Hindlimb muscle (tissue), 1 donor: Measurements from ENCODE around the gene AFAP1. TPM values are rescaled to one million over a fixed set of nuclear protein-coding genes. Genes with fewer than 3 reads are reported as not detected.

Experiments
- DNase-seq: peaks from one replicate; pipeline ENCODE4 v3.0.0-alpha.2; 2013
- polyA plus RNA-seq: library from polyadenylated mRNA; unstranded; fragments of 120-200 nt; gene quantifications from one replicate; pipeline ENCODE4 v1.2.1, GENCODE V29; 2013; ENCODE audit not compliant: insufficient read length

AFAP1 gene
- polyA plus RNA-seq, 1 donor = 38.3 TPM

DNA sequence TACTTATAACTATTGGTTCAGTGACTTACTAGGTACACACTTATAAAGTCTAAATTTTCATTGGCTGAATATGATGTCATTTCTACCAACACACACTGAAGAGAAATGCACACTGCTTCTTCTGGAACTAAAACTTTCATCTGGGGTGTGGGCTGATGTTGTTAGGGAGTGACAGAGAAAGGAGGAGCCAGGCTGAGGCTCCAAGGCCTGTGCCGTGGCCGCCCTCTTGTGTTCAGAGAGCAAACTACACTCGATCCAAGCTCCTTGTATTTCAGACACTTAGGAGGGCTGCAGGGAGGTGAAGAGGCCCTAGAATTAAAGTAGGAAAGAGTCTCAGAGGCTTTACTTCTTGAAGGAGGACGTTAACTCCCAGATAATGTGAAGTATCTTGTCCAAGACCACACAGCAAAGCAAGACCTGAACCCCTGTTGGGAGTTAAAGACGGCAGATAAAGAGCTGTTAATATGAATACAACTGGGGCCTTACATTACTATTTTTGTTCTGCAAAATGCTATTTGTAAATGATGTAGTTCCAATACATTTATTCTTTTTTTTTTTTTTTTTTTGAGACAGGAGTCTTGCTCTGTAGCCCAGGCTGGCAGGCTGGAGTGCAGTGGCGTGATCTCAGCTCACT, 137.5 kb downstream of the AFAP1 start:
- peak; percentile 86 for DNase-seq

DNA sequence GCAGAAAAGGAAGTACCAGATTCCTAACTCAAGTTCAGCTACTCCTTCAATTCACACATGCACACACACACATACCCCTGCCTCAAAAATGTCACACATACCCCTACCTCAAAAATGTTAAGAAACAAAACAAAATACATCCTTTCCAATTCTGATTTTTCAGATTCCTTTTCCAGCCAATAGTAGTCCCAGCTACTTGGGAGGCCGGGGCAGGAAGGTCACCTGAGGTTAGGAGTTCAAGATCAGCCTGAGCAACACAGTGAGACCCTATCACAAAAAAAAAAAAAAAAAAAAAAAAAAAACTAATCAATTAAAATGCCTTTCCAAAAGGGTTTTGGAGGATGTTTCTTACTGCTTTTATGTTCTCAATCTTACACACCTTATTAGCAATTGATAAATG, 138.0 kb downstream of the AFAP1 start:
- no peak for DNase-seq

DNA sequence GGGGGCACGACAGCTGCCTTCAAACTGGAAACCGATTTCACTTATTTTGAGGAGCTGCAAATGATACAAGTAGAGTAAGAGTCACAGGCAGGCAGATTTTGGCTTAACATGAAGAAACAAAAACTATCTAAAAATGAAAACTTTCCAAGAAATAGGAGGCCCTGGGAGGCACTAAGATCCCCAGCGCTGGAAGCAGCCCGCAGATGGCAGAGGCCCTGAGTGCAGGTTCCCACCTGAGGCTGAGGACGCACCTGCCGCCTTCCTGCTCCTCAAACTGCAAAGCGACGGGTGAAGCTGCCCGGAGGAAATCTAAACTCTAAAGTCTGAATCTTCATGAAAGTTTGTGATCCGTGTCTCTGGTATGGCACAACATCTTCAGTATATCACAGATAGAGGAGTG, 138.7 kb downstream of the AFAP1 start:
- no peak for DNase-seq

DNA sequence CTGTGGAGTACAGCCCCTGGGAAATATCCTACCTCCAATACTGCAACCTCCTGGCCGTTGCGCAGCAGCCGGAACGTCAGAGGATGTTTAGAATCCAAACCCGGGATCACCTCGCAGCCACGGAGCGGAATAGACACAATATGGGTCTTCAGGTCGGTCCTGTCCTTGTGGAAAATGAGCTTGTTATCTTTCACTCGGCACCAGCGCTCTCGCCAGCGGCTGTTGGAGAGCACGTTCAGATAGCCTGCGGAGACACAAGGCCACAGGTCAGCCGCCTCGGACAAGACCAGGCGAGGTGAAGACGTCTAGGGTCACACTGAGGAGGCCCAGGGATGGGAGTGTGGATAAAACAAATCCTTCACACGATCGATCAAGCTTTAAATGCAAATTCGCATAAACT, 139.3 kb downstream of the AFAP1 start:
- no peak for DNase-seq

- DNase-seq = no peak
Measured at GRCh38 chr4:7799736-7800135, 139.9 kb downstream of the AFAP1 start.

DNA sequence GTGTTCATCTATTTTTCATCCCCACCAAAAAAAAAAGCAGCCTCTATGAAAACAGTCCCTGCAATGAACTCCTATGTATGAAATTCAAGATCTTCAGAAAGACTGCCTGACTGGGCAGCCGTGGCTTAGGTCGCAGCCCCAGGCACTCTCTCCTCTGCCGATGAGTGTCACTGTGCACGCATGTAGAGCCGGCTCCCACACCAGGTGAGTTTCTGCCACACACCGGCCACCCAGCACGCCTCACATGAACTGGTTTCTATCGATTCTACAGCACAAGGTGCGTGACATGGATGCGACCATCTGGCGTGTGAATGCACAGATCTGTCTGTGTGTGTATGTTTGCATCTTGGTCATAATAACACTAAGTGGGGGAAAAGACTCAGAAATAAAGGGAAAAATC, 140.4 kb downstream of the AFAP1 start:
- no peak for DNase-seq

DNA sequence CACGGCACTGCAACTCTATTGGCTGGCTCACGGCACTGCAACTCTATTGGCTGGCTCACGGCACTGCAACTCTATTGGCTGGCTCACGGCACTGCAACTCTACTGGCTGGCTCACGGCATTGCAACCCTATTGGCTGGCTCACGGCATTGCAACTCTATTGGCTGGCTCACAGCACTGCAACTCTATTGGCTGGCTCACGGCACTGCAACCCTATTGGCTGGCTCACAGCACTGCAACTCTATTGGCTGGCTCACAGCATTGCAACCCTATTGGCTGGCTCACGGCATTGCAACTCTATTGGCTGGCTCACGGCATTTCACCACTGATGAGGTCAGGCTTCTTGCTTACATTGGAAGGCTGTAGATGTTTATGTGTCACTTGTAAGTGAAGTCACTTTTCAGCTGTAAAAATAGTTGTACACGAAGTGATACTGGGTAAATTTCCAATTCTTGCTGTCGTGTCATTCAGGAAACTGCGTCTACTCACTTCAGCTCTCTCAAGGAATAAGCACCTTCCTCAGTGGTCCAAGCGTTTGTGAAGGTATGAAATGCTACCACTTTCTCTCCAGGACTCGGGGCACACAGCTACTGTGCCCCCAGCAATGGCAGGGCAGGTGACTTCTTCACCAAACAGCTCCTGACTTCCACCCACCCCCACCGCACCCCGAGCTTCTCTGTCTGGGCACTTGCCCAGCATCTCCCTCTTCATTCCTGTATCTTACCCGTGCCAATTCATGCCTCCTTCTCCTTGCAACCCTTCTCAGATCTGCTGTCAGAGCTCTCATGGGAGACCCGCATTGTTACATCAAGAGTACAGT, 141.3 kb downstream of the AFAP1 start:
- DNase-seq = no peak

DNA sequence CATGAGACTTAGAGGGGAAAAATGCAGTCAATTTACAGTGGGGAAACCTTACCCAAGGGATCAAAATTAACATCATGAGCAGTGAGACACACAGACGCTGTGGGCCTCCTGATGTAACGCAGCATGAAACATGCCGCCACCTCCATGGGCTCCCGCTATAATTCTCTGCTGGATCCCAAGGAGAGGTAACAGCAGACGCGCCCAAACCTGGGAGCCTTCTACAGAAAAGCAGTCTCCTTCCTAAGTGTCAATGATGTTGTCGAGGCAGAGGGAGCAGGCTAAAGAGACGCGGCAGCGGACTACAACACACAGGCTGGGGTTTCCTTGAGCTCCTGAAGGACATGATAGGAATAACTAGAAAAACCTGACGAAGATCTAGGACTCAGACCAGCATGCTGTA, 142.3 kb downstream of the AFAP1 start:
- DNase-seq = no peak

GRCh38 chr4:7795983-7796382, 143.7 kb downstream of the AFAP1 start:
- DNase-seq = no peak

- DNase-seq = no peak
Measured at GRCh38 chr4:7793186-7793585, 146.5 kb downstream of the AFAP1 start.

DNA sequence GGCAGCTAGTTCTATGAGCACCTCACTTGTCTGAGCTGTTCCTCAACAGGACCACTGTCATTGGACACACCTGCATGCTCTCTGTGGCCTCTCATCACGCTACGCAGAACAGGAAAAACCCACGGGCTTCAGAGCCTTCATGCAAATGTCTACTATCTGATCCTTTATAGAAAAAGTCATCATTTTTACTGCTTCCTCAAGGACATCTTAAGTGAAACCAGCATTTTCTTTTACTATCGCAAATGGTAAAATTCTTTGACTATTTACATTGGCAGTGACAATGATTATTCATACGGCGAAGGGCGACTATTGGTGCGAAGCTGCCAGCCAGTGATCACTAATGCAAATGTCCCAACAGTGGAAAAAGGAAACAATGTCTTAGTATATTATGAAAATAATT, 147.0 kb downstream of the AFAP1 start:
- DNase-seq = no peak

- no peak for DNase-seq
Measured at GRCh38 chr4:7790999-7791398, 148.7 kb downstream of the AFAP1 start.

GRCh38 chr4:7790023-7790422, 149.6 kb downstream of the AFAP1 start:
- DNase-seq = no peak

DNA sequence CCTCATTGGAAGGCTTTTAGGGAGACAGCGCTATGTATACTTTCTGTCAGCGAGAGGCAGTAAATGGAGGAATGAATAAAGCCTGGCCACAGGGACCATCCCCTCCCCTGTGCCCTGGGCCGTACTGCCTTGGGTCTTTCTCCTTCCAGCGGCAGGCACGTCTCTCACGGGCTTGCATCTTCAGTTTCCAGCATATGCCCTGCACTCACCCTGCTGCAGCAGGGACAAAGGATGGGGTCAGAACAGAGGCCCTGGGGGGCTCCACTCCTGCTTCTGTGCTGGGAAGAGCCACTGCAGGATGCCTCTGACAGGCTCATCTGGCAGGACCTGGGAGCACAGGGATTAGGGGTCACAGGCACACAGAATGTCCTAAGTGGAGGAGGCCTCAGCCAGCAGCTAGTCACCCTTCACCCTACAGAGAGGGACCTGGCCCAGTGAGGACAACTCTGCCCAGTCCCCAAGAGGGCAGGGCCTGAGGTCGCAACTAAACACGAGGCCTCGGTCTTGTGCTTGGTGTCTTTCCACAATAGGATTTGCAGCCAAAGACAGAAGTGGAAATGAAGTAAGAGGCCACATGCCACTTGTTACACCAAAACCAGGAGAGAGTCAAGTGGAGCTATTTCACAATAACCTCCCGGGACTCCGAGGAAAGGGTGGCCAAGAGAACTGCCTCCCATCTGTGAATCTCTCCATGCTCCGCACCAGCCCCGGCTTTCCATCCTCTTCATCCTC, 150.8 kb downstream of the AFAP1 start:
- DNase-seq = no peak

- DNase-seq = no peak
Measured at GRCh38 chr4:7788193-7788592, 151.5 kb downstream of the AFAP1 start.

GRCh38 chr4:7787681-7788141, 151.9 kb downstream of the AFAP1 start:
- DNase-seq = no peak

DNA sequence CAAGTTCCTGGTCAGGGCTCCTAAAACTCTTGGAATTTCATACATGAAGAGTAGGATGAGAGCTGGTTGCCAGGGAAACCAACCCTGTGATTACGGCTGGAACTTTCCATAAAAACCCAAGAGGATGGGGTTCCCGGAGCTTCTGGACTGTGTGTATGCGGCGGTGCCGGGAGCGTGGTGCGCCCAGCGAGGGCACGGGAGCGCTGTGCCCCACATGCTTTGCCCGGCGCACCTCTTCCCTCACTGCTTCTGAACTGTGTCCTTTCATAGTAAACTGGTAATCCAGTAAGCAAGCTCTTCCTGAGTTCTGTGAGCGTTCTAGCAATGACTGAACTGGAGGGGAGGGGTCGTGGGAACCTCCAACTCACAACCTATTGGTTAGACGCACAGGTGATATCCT, 152.6 kb downstream of the AFAP1 start:
- no peak for DNase-seq

DNA sequence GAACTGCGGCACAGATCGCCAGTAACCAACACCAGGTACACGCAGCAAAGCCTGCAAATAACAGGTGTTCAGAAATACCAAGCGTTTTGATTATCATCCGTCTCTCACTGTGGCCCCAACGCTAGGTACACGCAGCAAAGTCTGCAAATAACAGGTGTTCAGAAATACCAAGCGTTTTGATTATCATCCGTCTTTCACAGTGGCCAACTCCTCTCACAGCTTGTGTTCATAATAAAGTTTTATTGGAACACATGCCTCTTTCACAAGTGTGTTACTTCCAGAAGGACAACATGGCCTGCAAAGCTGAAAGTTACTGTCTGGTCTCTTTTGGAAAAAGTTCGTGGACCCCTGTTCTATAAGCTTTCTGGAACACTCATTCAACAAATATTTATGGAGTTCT, 153.1 kb downstream of the AFAP1 start:
- no peak for DNase-seq

DNA sequence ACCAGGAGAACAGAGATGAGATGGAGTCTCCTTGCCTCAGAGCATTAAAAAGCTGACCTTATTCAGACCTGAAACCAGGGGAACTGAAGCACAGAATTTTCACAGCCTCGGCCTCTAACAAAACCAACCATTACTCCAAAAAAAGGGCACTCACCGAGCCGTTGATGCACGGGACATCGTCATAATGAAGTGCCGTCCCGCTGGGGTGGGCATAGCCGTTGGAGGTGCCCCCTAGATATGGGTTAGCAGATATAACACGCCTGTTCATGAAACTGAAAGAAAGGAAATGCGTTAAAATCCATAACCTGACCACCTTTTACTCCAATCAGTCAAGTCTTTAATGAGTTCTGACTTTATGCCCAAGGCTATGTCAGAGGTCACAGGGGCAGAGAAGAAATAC, 153.6 kb downstream of the AFAP1 start:
- DNase-seq = no peak

DNA sequence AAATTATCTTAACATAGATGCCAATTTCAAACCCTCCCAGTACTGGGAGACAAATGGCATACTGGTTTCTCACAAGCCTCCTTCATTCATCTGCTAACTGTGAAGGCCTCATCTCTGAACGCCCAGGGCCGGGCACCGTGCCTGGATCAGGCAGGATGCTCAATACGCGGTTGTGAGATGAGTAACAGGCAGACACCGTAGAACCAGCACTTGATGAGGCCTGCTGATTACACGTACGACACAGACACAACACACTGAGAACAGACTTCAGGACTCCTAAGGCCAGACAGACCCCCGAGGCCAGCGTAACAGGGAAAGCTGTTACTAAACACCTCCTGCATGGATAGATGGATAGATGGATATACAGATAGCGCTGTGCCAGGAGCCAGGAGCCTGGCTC, 154.6 kb downstream of the AFAP1 start:
- DNase-seq = no peak

DNA sequence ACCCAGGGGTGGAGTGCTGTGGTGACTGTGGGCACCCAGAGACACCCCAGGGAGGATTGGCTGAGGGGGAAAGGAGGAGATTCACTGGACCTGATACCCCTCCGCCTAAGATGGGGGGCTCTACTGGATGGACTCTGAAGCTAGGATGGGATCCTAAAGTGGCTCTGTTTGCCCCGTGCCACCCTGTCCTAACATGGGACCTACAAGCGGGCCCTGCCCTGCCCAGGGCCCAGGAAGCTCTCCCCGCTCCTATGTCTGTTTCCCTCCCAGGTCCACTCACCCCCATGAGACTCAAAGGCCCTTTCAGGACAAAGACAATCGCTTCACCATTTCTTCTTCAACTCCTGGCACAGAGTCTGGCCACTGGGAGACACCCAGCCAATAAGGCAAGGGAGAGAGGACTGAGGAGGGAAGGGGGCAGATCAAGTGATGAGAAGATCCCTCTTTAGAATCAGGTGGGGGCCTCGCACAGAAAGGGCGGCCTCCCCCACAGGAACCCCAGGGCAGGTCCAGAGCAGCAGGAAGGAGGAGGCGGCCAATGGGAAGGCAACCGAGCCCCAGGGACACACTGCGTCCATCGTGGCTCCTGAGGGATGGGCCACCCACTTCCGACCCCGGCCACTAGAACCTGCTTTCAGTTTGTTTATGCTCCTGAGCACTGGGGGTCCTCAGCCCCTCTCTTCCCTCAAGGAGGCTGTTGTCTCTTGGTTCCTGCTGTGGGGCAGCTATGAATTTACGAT, 155.4 kb downstream of the AFAP1 start:
- no peak for DNase-seq

DNA sequence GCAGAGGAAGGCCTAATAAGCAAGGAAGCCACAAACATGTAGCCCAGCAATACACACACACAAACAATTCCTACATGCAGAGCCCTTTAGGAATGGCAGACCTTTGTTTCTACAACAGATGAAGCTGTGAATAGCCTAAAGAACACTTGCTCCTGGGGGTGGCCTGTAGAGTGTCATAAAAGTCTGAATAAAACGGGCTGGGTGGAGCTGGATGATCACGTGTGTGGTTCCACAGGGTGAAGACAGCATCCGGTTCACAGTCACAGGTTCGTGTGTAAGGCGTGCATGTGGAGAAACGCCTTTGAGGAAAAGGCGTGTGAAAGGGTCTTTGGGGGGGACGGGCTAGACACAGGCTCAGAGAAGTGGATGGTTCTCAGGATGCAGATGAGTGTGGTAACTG, 156.1 kb downstream of the AFAP1 start:
- no peak for DNase-seq

DNA sequence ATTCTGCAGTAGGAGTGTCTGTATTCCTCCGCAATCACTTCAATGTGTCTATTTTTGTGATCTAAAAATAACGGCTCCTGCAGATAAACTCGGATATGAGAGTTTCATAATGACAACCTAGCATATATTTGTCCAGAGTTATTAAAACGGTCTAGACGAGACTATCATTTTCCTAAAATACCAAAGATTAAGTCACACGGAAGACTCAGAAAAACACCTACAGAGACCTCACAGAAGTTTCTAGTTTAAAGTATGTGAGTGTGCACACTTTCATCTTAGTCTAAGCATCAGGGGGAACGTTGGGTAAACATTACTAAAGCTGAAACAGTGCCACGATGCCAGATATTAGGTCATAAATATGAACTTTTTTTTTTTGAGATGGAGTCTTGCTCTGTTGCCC, 156.9 kb downstream of the AFAP1 start:
- DNase-seq = no peak
